GM12892 (cell line): ENCODE measurements around the gene NRXN2.

Experiments
- POLR2A ChIP-seq: IDR thresholded peaks from 2 replicates; pipeline ENCODE4 v1.6.1; 2011; ENCODE audit warnings: low read depth, low read length, control low read depth
- POLR2AphosphoS5 ChIP-seq: IDR thresholded peaks from 2 replicates; pipeline ENCODE4 v1.6.1; 2011; ENCODE audit warnings: low read depth, low read length, control low read depth
- TAF1 ChIP-seq: IDR thresholded peaks from 2 replicates; pipeline ENCODE4 v1.6.1; 2011; ENCODE audit warnings: low read depth, mild to moderate bottlenecking, control low read depth, low read length, borderline replicate concordance

DNA sequence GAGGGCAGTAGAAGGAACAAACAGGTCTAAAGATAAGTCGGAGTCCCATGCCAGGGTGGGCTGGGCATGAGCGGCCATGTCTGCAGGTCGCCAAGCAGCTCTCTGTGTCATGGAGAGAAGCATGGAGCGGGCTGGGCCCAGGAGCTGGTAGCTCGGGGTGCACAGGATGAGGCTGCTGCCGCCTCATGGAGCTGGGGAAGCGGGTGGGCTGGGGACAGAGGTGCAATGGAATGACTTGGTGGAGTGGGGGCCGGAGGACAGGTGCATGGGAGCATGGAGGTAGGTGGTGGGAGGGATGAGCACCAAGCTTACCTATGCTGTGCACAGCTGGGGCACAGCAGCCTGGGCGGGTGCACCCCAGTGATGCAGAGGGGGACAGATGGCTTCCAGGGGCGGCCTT, 3.6 kb downstream of the NRXN2 start:
- TF ChIP-seq TAF1 (no peak), POLR2A (no peak), POLR2AphosphoS5 (no peak)
